ENCODE results near the gene WFDC5.

GRCh38 chr20:45092898-45093297 lies 22.1 kb downstream of the WFDC5 start:
- TF ChIP-seq CTCF (IDR thresholded peaks at IDR 0.05; ENCODE audit: low read depth, low read length, poor library complexity, severe bottlenecking) (no peak), EZH2phosphoT487 (IDR thresholded peaks at IDR 0.05; ENCODE audit: borderline replicate concordance, low read length) (no peak)

Measured in DOHH2 (cell line).